Measurements from ENCODE around the gene ANKHD1. TPM values are rescaled to one million over a fixed set of nuclear protein-coding genes. Genes with fewer than 3 reads are reported as not detected.

The ANKHD1 gene
- total and polyA plus RNA-seq, 9 of the 15 experiments (the other 6 are each of a cell fraction or from before 2014, with no cell fraction given): 38.9 to 138 (median 78.7) TPM

DNA sequence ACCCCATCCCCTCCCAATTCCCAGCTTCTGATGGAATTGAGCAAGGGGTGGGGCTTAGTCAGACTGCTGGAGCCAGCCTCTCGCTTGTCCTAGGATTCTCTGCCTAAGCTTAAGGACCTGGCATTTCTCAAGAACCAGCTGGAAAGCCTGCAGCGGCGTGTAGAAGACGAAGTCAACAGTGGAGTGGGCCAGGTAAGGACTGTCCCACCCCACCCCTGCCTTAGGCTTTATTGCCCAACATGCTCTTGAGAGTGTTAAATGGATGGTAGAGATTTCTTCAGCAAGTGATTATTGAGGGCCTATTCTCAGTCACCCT lies 164.1 kb downstream of the ANKHD1 start:
- in situ Hi-C loops (cut with MboI): loop anchor here (5.0 kb wide), 1 partner anchor 77 kb away; no protein-coding TSS in a partner anchor
- no TSS peak for BruUV-seq (replicated peaks)

DNA sequence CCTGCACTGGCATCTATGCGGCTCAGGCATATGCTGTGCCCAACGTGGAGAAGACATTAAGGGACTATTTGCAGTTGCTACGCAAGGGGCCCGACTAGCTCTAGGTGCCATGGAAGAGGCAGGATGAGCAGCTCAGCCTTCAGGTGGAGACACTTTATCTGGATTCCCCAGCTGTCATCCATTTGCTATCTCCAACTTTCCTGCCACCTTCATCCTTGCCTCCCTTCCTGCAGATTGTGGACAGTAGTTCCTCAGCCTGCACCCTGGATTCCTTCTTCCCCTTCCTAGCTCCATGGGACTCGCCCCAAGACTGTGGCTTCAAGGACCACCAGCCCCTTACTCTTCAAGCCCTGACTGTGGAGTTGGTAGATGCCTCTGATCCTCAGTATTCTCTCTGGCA lies 165.0 kb downstream of the ANKHD1 start:
- ATAC-seq (no peak), DNase-seq (ENCODE audit: extremely low read depth in 1 of 4, low spot score in 3 of 4) (peak in 2 of 4 experiments; percentile 23 to 37), FAIRE-seq (peak; percentile 42)
- H3K9me3 ChIP-seq (replicated peaks; ENCODE audit: control insufficient read depth, insufficient read depth, low read depth, low read length): no peaks in the 10 kb centered on the region
- H3K79me2 ChIP-seq (ENCODE audit: control insufficient read depth, insufficient read depth, low read length): peaks cover 36% of the 10 kb centered on the region
- H3K4me2 ChIP-seq (ENCODE audit: insufficient read depth, low read length): peak overlapping the region; percentile 99; the same call in 1 of the 2 replicates
- CTCF ChIA-PET (ENCODE audit: low intra/inter-chr PET ratio): no interaction called here
- peaks cover 43% of the 10 kb centered on the region for H3K36me3 ChIP-seq (ENCODE audit: control insufficient read depth, insufficient read depth, low read length)
- H3K27me3 ChIP-seq (ENCODE audit: control insufficient read depth in 2 of 2, insufficient read depth in 2 of 2, low read length in 2 of 2): no peaks in the 10 kb centered on the region
- in situ Hi-C loops (cut with MboI): loop anchor here (5.0 kb wide), 1 partner anchor 76 kb away; no protein-coding TSS in a partner anchor
- no peaks in the 10 kb centered on the region for H4K20me1 ChIP-seq (replicated peaks; ENCODE audit: control insufficient read depth, insufficient read depth, low read length)
- no peak overlapping the region for H2AFZ ChIP-seq (ENCODE audit: low read depth, low read length)
- H3K4me3 ChIP-seq: no peak overlapping the region
- intact Hi-C loops (cut with micrococcal nuclease): no loop called here
- BruUV-seq (replicated peaks): no TSS peak
- H3K4me1 ChIP-seq (replicated peaks in 1 of 2; ENCODE audit: control insufficient read depth in 2 of 2, insufficient read depth in 2 of 2, low read length in 2 of 2): peaks cover 26 to 38% of the 10 kb centered on the region in 2 experiments
- no peak overlapping the region; the same call in 2 of the 3 replicates for H3K27ac ChIP-seq (ENCODE audit: extremely low read depth, low read depth, low read length)
- no peaks in the 10 kb centered on the region for H3K9me1 ChIP-seq (ENCODE audit: control insufficient read depth, insufficient read depth, low read length)
- 79% methylated on average over 5 of the region's 5 CpGs for WGBS (ENCODE audit: insufficient coverage, low coverage, missing lambda C conversion rate)
- POLR2A ChIA-PET: interaction anchor here (0.6 to 1.8 kb wide), 5 partner anchors 10 to 152 kb away, joined by 3 to 12 read pairs (median 3); no protein-coding TSS in a partner anchor
- peak overlapping the region in 1 of 2 experiments; percentile 93; a peak in 2 of 4 replicates for H3K9ac ChIP-seq (ENCODE audit: insufficient read depth in 1 of 2, low read depth in 2 of 2, low read length in 2 of 2)
- TF ChIP-seq CBFA2T3 (IDR thresholded peaks at IDR 0.05): peak; percentile 79
- TF ChIP-seq, protein P1, sequence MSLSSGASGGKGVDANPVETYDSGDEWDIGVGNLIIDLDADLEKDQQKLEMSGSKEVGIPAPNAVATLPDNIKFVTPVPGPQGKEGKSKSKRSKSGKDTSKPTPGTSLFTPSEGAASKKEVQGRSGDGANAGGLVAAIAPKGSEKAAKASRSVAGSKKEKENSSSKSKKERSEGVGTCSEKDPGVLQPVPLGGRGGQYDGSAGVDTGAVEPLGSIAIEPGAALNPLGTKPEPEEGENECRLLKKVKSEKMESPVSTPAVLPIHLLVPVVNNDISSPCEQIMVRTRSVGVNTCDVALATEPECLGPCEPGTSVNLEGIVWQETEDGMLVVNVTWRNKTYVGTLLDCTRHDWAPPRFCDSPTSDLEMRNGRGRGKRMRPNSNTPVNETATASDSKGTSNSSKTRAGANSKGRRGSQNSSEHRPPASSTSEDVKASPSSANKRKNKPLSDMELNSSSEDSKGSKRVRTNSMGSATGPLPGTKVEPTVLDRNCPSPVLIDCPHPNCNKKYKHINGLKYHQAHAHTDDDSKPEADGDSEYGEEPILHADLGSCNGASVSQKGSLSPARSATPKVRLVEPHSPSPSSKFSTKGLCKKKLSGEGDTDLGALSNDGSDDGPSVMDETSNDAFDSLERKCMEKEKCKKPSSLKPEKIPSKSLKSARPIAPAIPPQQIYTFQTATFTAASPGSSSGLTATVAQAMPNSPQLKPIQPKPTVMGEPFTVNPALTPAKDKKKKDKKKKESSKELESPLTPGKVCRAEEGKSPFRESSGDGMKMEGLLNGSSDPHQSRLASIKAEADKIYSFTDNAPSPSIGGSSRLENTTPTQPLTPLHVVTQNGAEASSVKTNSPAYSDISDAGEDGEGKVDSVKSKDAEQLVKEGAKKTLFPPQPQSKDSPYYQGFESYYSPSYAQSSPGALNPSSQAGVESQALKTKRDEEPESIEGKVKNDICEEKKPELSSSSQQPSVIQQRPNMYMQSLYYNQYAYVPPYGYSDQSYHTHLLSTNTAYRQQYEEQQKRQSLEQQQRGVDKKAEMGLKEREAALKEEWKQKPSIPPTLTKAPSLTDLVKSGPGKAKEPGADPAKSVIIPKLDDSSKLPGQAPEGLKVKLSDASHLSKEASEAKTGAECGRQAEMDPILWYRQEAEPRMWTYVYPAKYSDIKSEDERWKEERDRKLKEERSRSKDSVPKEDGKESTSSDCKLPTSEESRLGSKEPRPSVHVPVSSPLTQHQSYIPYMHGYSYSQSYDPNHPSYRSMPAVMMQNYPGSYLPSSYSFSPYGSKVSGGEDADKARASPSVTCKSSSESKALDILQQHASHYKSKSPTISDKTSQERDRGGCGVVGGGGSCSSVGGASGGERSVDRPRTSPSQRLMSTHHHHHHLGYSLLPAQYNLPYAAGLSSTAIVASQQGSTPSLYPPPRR (CRISPR knock-in tag; IDR thresholded peaks at IDR 0.05; ENCODE audit: borderline replicate concordance): 0 out of 2 replicates have a peak, but pooled peaks have one; percentile 33
- TF ChIP-seq, protein P2, sequence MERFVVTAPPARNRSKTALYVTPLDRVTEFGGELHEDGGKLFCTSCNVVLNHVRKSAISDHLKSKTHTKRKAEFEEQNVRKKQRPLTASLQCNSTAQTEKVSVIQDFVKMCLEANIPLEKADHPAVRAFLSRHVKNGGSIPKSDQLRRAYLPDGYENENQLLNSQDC (CRISPR knock-in tag; IDR thresholded peaks at IDR 0.05): no peak
- 0 out of 2 replicates have a peak, but pooled peaks have one; percentile 17 for TF ChIP-seq MTA2 (IDR thresholded peaks at IDR 0.05; ENCODE audit: low read depth)
- TF ChIP-seq SREBF1 (IDR thresholded peaks at IDR 0.05; ENCODE audit: borderline replicate concordance, low read depth, low read length): no peak
- TF ChIP-seq TEAD4 (IDR thresholded peaks at IDR 0.05; ENCODE audit: low read length): peak; percentile 44; the same call in 1 of the 2 replicates
- no peak for TF ChIP-seq TEAD4 (CRISPR knock-in tag; IDR thresholded peaks at IDR 0.05; ENCODE audit: borderline replicate concordance)

More for the DNA sequence above, 164.1 kb downstream of the ANKHD1 start:
- DNase-seq (ENCODE audit: extremely low read depth in 1 of 4, low spot score in 3 of 4) (peak in 1 of 4 experiments; percentile 23), ATAC-seq (no peak), FAIRE-seq (no peak)
- Histone ChIP-seq H4K20me1 (replicated peaks; ENCODE audit: control insufficient read depth, insufficient read depth, low read length) (no peaks in the 10 kb centered on the region), H3K4me2 (ENCODE audit: insufficient read depth, low read length) (peak overlapping the region; percentile 99), H3K36me3 (ENCODE audit: control insufficient read depth, insufficient read depth, low read length) (peaks cover 49% of the 10 kb centered on the region), H2AFZ (ENCODE audit: low read depth, low read length) (no peak overlapping the region), H3K27ac (ENCODE audit: extremely low read depth, low read depth, low read length) (peak overlapping the region; percentile 98), H3K4me3 (peak overlapping the region; percentile 75), H3K4me1 (replicated peaks in 1 of 2; ENCODE audit: control insufficient read depth in 2 of 2, insufficient read depth in 2 of 2, low read length in 2 of 2) (peaks cover 26 to 38% of the 10 kb centered on the region in 2 experiments), H3K9me1 (ENCODE audit: control insufficient read depth, insufficient read depth, low read length) (no peaks in the 10 kb centered on the region), H3K79me2 (ENCODE audit: control insufficient read depth, insufficient read depth, low read length) (peaks cover 36% of the 10 kb centered on the region), H3K9me3 (replicated peaks; ENCODE audit: control insufficient read depth, insufficient read depth, low read depth, low read length) (no peaks in the 10 kb centered on the region), H3K9ac (ENCODE audit: insufficient read depth in 1 of 2, low read depth in 2 of 2, low read length in 2 of 2) (peak overlapping the region; percentile 93 to 100), H3K27me3 (ENCODE audit: control insufficient read depth in 2 of 2, insufficient read depth in 2 of 2, low read length in 2 of 2) (no peaks in the 10 kb centered on the region)
- no peak for TF ChIP-seq HNRNPL (IDR thresholded peaks at IDR 0.05; ENCODE audit: low read depth, low read length)
- TF ChIP-seq, protein P3, sequence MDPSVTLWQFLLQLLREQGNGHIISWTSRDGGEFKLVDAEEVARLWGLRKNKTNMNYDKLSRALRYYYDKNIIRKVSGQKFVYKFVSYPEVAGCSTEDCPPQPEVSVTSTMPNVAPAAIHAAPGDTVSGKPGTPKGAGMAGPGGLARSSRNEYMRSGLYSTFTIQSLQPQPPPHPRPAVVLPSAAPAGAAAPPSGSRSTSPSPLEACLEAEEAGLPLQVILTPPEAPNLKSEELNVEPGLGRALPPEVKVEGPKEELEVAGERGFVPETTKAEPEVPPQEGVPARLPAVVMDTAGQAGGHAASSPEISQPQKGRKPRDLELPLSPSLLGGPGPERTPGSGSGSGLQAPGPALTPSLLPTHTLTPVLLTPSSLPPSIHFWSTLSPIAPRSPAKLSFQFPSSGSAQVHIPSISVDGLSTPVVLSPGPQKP (CRISPR knock-in tag; IDR thresholded peaks at IDR 0.05): no peak
- TF ChIP-seq CEBPB (tag; IDR thresholded peaks at IDR 0.05): peak; percentile 28; the same call in 1 of the 2 replicates
- ChIA-PET POLR2A (interaction anchor here (0.9 to 6.8 kb wide), 8 partner anchors 8 to 153 kb away, joined by 3 to 46 read pairs (median 4); partner anchors contain the start of genes EIF4EBP3, IK, NDUFA2 and SRA1), CTCF (ENCODE audit: low intra/inter-chr PET ratio) (no interaction called here)
- intact Hi-C loops (cut with micrococcal nuclease): no loop called here
- WGBS (ENCODE audit: insufficient coverage, low coverage, missing lambda C conversion rate): 54% methylated on average over 4 of the region's 4 CpGs
